ENCODE results near the gene TXLNA. TPM values are rescaled to one million over a fixed set of nuclear protein-coding genes. Genes with fewer than 3 reads are reported as not detected.

Gene TXLNA
- total RNA-seq, 1 experiment from 2014 or later = 67.3 TPM

DNA sequence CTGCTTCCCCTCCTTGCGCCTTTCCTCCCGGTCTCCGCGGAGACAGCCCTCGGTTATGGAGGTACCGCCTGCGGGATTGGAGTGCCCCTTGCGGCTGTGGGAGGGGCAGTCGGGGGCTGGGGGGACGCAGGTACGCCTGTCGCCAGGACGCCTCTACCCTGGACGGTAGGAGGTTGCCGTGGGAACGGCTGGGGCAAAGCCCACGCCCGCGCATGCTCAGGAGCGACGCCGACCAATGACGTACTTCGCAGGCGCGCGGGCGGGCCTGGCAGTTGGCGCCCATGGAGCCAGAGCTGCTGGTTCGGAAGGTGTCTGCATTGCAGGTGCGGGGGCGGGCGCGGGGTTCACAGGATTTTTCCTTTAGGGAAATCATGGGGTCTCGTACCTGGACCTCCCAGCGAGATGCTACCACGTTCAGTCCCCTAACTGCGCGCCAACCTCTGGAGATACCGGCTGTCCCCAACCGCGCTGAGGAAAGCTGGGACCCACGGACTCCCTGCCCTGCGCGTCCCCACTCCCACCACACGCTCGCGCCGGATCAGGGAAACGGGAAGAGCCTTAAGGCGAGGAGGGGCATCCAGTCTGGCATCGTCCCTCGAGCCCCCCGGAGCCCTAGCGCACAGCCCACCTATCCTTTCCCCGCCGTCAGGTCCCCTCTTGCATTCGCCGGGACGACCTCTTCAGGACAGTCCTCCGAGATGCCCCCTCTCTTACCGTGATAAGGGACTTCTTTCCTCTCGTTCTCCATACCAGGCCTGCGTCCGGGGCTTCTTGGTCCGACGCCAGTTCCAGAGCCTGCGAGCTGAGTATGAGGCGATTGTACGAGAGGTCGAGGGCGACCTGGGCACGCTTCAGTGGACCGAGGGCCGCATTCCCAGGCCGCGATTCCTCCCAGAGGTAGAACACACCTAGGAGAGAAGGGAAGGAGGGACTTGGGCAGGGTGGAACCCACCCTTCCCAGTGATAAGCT lies 26.2 kb downstream of the TXLNA start, which contains the start of gene IQCC:
Gene IQCC, plus strand, starts transcription at position 271 of the 970 bp plus-strand sequence. Its CDS starts 11 bp downstream, at position 282.
- Histone ChIP-seq H3K9ac (ENCODE audit: extremely low read depth, insufficient read length, low read length) (peak within 1 kb of the TSS; percentile 45), H2AK5ac (ENCODE audit: insufficient read length, low read length) (no peak within 1 kb of the TSS), H4K20me1 (ENCODE audit: control insufficient read depth, insufficient read depth, insufficient read length) (no peaks in the 10 kb centered on the region), H2BK12ac (ENCODE audit: insufficient read length, low read depth, low read length) (no peak within 1 kb of the TSS), H4K5ac (ENCODE audit: insufficient read length, low read depth, low read length) (no peak within 1 kb of the TSS), H2AFZ (ENCODE audit: low read length) (no peak within 1 kb of the TSS), H3K79me2 (ENCODE audit: insufficient read depth, low read length) (no peaks in the 10 kb centered on the region), H3K27me3 (ENCODE audit: insufficient read depth, low read length) (no peaks in the 10 kb centered on the region; the same call in 1 of the 2 replicates), H2BK120ac (ENCODE audit: low read depth, low read length, poor library complexity, severe bottlenecking) (no peak within 1 kb of the TSS), H3K79me1 (ENCODE audit: insufficient read depth, low read depth, low read length, poor library complexity, severe bottlenecking) (no peaks in the 10 kb centered on the region), H2BK15ac (ENCODE audit: low read depth, low read length) (no peak within 1 kb of the TSS), H3T11ph (ENCODE audit: low read length) (no peak within 1 kb of the TSS), H3K4ac (ENCODE audit: low read depth, low read length) (no peak within 1 kb of the TSS), H2BK5ac (ENCODE audit: insufficient read length, low read length) (no peak within 1 kb of the TSS), H3K9me3 (ENCODE audit: control insufficient read depth, low read depth, low read length) (no peaks in the 10 kb centered on the region), H3K27ac (ENCODE audit: insufficient read length, low read depth, low read length) (no peak within 1 kb of the TSS), H3K4me2 (ENCODE audit: insufficient read depth, insufficient read length, low read length) (peak within 1 kb of the TSS; percentile 58), H3K56ac (ENCODE audit: insufficient read length, low read depth, low read length) (no peak within 1 kb of the TSS), H4K91ac (ENCODE audit: insufficient read length, low read depth, low read length) (no peak within 1 kb of the TSS), H3K18ac (ENCODE audit: insufficient read length, low read depth, low read length) (peak within 1 kb of the TSS; percentile 18), H3K14ac (ENCODE audit: insufficient read depth, low read length) (peak within 1 kb of the TSS; percentile 21; the same call in 1 of the 2 replicates), H4K8ac (replicated peaks; ENCODE audit: insufficient read length, low read depth, low read length) (no peak within 1 kb of the TSS), H3K23me2 (ENCODE audit: insufficient read length, low read depth, low read length, poor library complexity, severe bottlenecking) (peaks cover 10% of the 10 kb centered on the region), H3K23ac (ENCODE audit: insufficient read length, low read depth, low read length) (no peak within 1 kb of the TSS), H2BK20ac (ENCODE audit: low read depth, low read length, poor library complexity, severe bottlenecking) (no peak within 1 kb of the TSS), H3K4me1 (ENCODE audit: insufficient read depth, low read length) (peaks cover 4% of the 10 kb centered on the region; the same call in 1 of the 2 replicates)
- peak within 1 kb of the TSS; percentile 92 to 96 for H3K4me3 Mint-ChIP-seq
- H3K9me3 Mint-ChIP-seq = no peaks in the 10 kb centered on the region
- H3K4me1 Mint-ChIP-seq = peaks cover 19 to 24% of the 10 kb centered on the region in 2 experiments
- H3K36me3 Mint-ChIP-seq (ENCODE audit: insufficient read depth in 1 of 3, low read depth in 3 of 3) = peaks cover 0 to 14% (median 11%) of the 10 kb centered on the region in 3 experiments; a peak in 5 of 7 replicates
- TF ChIP-seq, protein P1, sequence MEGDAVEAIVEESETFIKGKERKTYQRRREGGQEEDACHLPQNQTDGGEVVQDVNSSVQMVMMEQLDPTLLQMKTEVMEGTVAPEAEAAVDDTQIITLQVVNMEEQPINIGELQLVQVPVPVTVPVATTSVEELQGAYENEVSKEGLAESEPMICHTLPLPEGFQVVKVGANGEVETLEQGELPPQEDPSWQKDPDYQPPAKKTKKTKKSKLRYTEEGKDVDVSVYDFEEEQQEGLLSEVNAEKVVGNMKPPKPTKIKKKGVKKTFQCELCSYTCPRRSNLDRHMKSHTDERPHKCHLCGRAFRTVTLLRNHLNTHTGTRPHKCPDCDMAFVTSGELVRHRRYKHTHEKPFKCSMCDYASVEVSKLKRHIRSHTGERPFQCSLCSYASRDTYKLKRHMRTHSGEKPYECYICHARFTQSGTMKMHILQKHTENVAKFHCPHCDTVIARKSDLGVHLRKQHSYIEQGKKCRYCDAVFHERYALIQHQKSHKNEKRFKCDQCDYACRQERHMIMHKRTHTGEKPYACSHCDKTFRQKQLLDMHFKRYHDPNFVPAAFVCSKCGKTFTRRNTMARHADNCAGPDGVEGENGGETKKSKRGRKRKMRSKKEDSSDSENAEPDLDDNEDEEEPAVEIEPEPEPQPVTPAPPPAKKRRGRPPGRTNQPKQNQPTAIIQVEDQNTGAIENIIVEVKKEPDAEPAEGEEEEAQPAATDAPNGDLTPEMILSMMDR (conservative IDR thresholded peaks at IDR 0.05) = peak; percentile 51
- WGBS (ENCODE audit: extremely low coverage, insufficient read length, low lambda C conversion rate) = no CpG with 5 or more reads among the region's 77 CpGs
- H3K27ac Mint-ChIP-seq = peak within 1 kb of the TSS in 2 of 3 experiments; percentile 44 to 96; a peak in 4 of 7 replicates
- peaks cover 14% of the 10 kb centered on the region for H3K27me3 Mint-ChIP-seq (ENCODE audit: low read depth)
- peak; percentile 94 for DNase-seq

Measured in H9 (cell line).